CD4-positive, alpha-beta T cell (primary cell): ENCODE data around the gene TP53I11. TPM values are rescaled to one million over a fixed set of nuclear protein-coding genes. Genes with fewer than 3 reads are reported as not detected.

Experiments
- ATAC-seq: fragments of 200-7000 bp; cut with Tn5 transposase; one replicate; pipeline ENCODE4 v1.10.0; 2022; ENCODE audit warnings: mild to moderate bottlenecking; ENCODE audit not compliant: poor library complexity
- CTCF ChIA-PET: fragments of 350-600 bp; sonication (Branson Sonifier 250); formaldehyde crosslinking; loops from one replicate; lab custom pipeline; 2021; ENCODE audit warnings: antibody characterized with exemption, inconsistent platforms; lab: Charles Lee
- POLR2A ChIA-PET: fragments of 350-600 bp; sonication (Branson Sonifier 250); formaldehyde crosslinking; loops from one replicate; lab custom pipeline; 2021; ENCODE audit warnings: antibody characterized with exemption, inconsistent platforms; lab: Charles Lee
- DNase-seq, 14 experiments: peaks; one replicate each; pipeline ENCODE4 v3.0.0-alpha.2; 2013 to 2020; ENCODE audit warnings: mixed read lengths in 2 of 14
- H3K27ac ChIP-seq, 2 donors: one replicate each; pipeline versions ENCODE4 v1.5.1 to v1.7.0; 2013; ENCODE audit warnings: low read length in 2 of 2, low read depth in 1 of 2, mild to moderate bottlenecking in 1 of 2
- H3K27me3 ChIP-seq, 2 experiments: 1 replicate in 1 of 2; 2 replicates in 1 of 2; pipeline versions ENCODE4 v1.6.1 to v1.7.0; 2013; ENCODE audit warnings: low read length in 2 of 2, control low read depth in 1 of 2, mild to moderate bottlenecking in 1 of 2, moderate library complexity in 1 of 2; ENCODE audit not compliant: insufficient read depth in 2 of 2, control insufficient read depth in 1 of 2
- H3K36me3 ChIP-seq: one replicate; pipeline ENCODE4 v1.6.1; 2013; ENCODE audit warnings: low read length, control low read depth; ENCODE audit not compliant: insufficient read depth
- H3K4me1 ChIP-seq: one replicate; pipeline ENCODE4 v1.6.1; 2013; ENCODE audit warnings: low read length, control low read depth; ENCODE audit not compliant: insufficient read depth
- H3K4me3 ChIP-seq: one replicate; pipeline ENCODE4 v1.5.1; 2013; ENCODE audit warnings: mild to moderate bottlenecking, low read length, moderate library complexity
- H3K9me3 ChIP-seq, 2 experiments: 1 replicate in 1 of 2; 2 replicates in 1 of 2; pipeline versions ENCODE4 v1.6.1 to v1.7.0; 2013; ENCODE audit warnings: low read length in 2 of 2, mild to moderate bottlenecking in 2 of 2, control low read depth in 1 of 2, moderate library complexity in 1 of 2; ENCODE audit not compliant: control insufficient read depth in 1 of 2, insufficient read depth in 1 of 2
- H3K27ac Mint-ChIP-seq: one replicate; pipeline ENCODE4 v1.8.0; 2020; ENCODE audit warnings: mixed read lengths
- H3K27me3 Mint-ChIP-seq: one replicate; pipeline ENCODE4 v1.8.0; 2021; ENCODE audit warnings: mixed read lengths
- H3K36me3 Mint-ChIP-seq: one replicate; pipeline ENCODE4 v1.8.0; 2021; ENCODE audit warnings: low read depth, mixed read lengths
- H3K4me1 Mint-ChIP-seq: one replicate; pipeline ENCODE4 v1.8.0; 2021; ENCODE audit warnings: low read depth, mixed read lengths
- H3K4me3 Mint-ChIP-seq: one replicate; pipeline ENCODE4 v1.8.0; 2020; ENCODE audit warnings: mild to moderate bottlenecking, mixed read lengths
- H3K9me3 Mint-ChIP-seq: one replicate; pipeline ENCODE4 v1.8.0; 2020; ENCODE audit warnings: mixed read lengths
- CTCF ChIP-seq: fragments of 200-600 bp; IDR thresholded peaks from one replicate; pipeline ENCODE4 v1.8.0; 2022; ENCODE audit warnings: antibody characterized with exemption, mild to moderate bottlenecking
- intact Hi-C, 2 experiments: fragments of 100-400 bp; cut with DNase I in 1 of 2; cut with micrococcal nuclease in 1 of 2; formaldehyde crosslinking; loops; one replicate each; pipeline versions ENCODE4 v1.15.1 to v1.9.0; 2023 to 2025; cut with DNase I, micrococcal nuclease
- total RNA-seq, 174 experiments: library from RNA in 2 of 174; stranded (reverse) in 2 of 174; gene quantifications; one replicate each; pipeline ENCODE4 v1.2.3 and lab custom pipeline; 2021 to 2026

Gene TP53I11
- total RNA-seq, 2 experiments from 2014 or later: 3.5 to 4.6 TPM

GRCh38 chr11:44885065-44885810, 65.4 kb downstream of the TP53I11 start:
- Histone ChIP-seq H3K4me3 (no peak overlapping the region), H3K27ac (no peak overlapping the region), H3K36me3 (peaks cover 12% of the 10 kb centered on the region), H3K4me1 (peaks cover 2% of the 10 kb centered on the region), H3K27me3 (no peaks in the 10 kb centered on the region), H3K9me3 (no peaks in the 10 kb centered on the region)
- ATAC-seq (no peak), DNase-seq (no peak)
- Mint-ChIP-seq H3K36me3 (no peaks in the 10 kb centered on the region), H3K9me3 (no peaks in the 10 kb centered on the region), H3K4me3 (no peak overlapping the region), H3K27me3 (no peaks in the 10 kb centered on the region), H3K4me1 (no peaks in the 10 kb centered on the region), H3K27ac (no peak overlapping the region)
- intact Hi-C loops: no loop called here
- ChIA-PET CTCF (no interaction called here), POLR2A (no interaction called here)
- no peak for TF ChIP-seq CTCF

DNA sequence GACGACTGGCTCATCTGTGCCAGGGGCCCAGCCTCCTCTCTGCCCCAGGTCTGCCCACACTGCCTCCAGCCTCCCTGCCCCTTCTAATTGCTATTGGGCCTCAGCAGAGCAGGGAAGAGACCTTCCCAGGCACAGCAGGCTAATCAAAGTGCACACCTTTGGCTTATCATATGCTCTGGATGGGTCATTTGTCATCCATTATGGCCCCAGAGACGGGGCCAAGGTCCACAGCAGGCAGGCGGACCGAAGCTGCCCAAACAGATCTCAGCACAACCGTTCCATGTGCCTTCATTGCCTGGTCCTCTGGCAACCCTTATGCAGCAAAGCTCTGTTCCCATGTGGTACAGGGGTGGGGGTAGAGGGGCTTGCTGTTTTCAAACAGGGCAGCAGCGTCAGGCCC, 66.6 kb downstream of the TP53I11 start:
- Mint-ChIP-seq H3K4me1 (no peaks in the 10 kb centered on the region), H3K27me3 (no peaks in the 10 kb centered on the region), H3K9me3 (no peaks in the 10 kb centered on the region), H3K4me3 (no peak overlapping the region), H3K36me3 (no peaks in the 10 kb centered on the region), H3K27ac (no peak overlapping the region)
- Histone ChIP-seq H3K4me3 (no peak overlapping the region), H3K9me3 (no peaks in the 10 kb centered on the region), H3K27ac (no peak overlapping the region), H3K36me3 (peaks cover 17% of the 10 kb centered on the region), H3K27me3 (no peaks in the 10 kb centered on the region), H3K4me1 (peaks cover 2% of the 10 kb centered on the region)
- CTCF ChIA-PET: no interaction called here
- no peak for TF ChIP-seq CTCF
- DNase-seq (no peak), ATAC-seq (no peak)
- intact Hi-C loops: no loop called here
- POLR2A ChIA-PET: no interaction called here

GRCh38 chr11:44883277-44883676, 67.4 kb downstream of the TP53I11 start:
- Histone ChIP-seq H3K4me1 (peaks cover 2% of the 10 kb centered on the region), H3K9me3 (no peaks in the 10 kb centered on the region), H3K36me3 (peaks cover 17% of the 10 kb centered on the region), H3K27me3 (no peaks in the 10 kb centered on the region), H3K27ac (no peak overlapping the region), H3K4me3 (no peak overlapping the region)
- Mint-ChIP-seq H3K4me1 (no peaks in the 10 kb centered on the region), H3K4me3 (no peak overlapping the region), H3K36me3 (no peaks in the 10 kb centered on the region), H3K27ac (no peak overlapping the region), H3K27me3 (no peaks in the 10 kb centered on the region), H3K9me3 (no peaks in the 10 kb centered on the region)
- TF ChIP-seq CTCF: no peak
- DNase-seq (no peak), ATAC-seq (no peak)
- intact Hi-C loops: no loop called here
- ChIA-PET POLR2A (no interaction called here), CTCF (no interaction called here)

Other genes starting within 250 kb of the TP53I11 start
- 10 to 100 TPM; 23.0 to 25.3 TPM for gene TSPAN18, start 223.9 kb downstream of the TP53I11 start, total RNA-seq
- 1 to 10 TPM; 2.5 to 3.4 TPM for gene PRDM11, start 195.8 kb upstream of the TP53I11 start, total RNA-seq